HepG2 (cell line): Measurements from ENCODE around the gene BHLHE23. TPM values are rescaled to one million over a fixed set of nuclear protein-coding genes. Genes with fewer than 3 reads are reported as not detected.

Experiments used
- ESRRA ChIP-seq: sonication (generic); formaldehyde crosslinking; IDR thresholded peaks from 2 replicates; pipeline ENCODE4 v1.5.1; 2020; ENCODE audit warnings: mild to moderate bottlenecking, low read depth, missing genetic modification reagents
- HCFC1 ChIP-seq: fragments of 150-350 bp; IDR thresholded peaks from 2 replicates; pipeline ENCODE4 v1.6.1; 2014; ENCODE audit warnings: low read depth, low read length
- HES4 ChIP-seq: sonication (generic); formaldehyde crosslinking; IDR thresholded peaks from 2 replicates; pipeline ENCODE4 v1.9.0; 2021; ENCODE audit warnings: mild to moderate bottlenecking, missing genetic modification reagents, borderline replicate concordance
- NFIB ChIP-seq: sonication (generic); formaldehyde crosslinking; IDR thresholded peaks from 2 replicates; pipeline ENCODE4 v1.9.0; 2021; ENCODE audit warnings: missing genetic modification reagents, mild to moderate bottlenecking, borderline replicate concordance
- PAX8 ChIP-seq: sonication (generic); formaldehyde crosslinking; IDR thresholded peaks from 2 replicates; pipeline ENCODE4 v1.8.0; 2022; ENCODE audit warnings: mild to moderate bottlenecking, missing genetic modification reagents, borderline replicate concordance
- PHF5A ChIP-seq: IDR thresholded peaks from one replicate; pipeline ENCODE4 v1.6.1; 2018; ENCODE audit warnings: low read depth, missing genetic modification reagents; ENCODE audit not compliant: unreplicated experiment
- RCOR2 ChIP-seq: IDR thresholded peaks from 2 replicates; pipeline ENCODE4 v1.6.1; 2016; ENCODE audit warnings: missing biosample characterization, missing genetic modification reagents
- SMAD1 ChIP-seq: sonication (generic); formaldehyde crosslinking; IDR thresholded peaks from 2 replicates; pipeline ENCODE4 v1.4.0; 2020; ENCODE audit warnings: missing genetic modification reagents, low read depth, mild to moderate bottlenecking, borderline replicate concordance
- STAT5B ChIP-seq: sonication (generic); formaldehyde crosslinking; IDR thresholded peaks from 2 replicates; pipeline ENCODE4 v1.4.0; 2020; ENCODE audit warnings: missing genetic modification reagents
- ZNF382 ChIP-seq: sonication (generic); formaldehyde crosslinking; IDR thresholded peaks from 2 replicates; pipeline ENCODE4 v1.5.0; 2020; ENCODE audit warnings: missing genetic modification reagents, mild to moderate bottlenecking, borderline replicate concordance
- ZNF549 ChIP-seq: sonication (generic); formaldehyde crosslinking; IDR thresholded peaks from 2 replicates; pipeline ENCODE4 v1.5.0; 2020; ENCODE audit warnings: missing genetic modification reagents
- ZNF598 ChIP-seq: sonication (generic); formaldehyde crosslinking; IDR thresholded peaks from 2 replicates; pipeline ENCODE4 v1.5.1; 2020; ENCODE audit warnings: mild to moderate bottlenecking, missing genetic modification reagents, borderline replicate concordance
- ZNF605 ChIP-seq: sonication (generic); formaldehyde crosslinking; IDR thresholded peaks from 2 replicates; pipeline ENCODE4 v1.8.0; 2022; ENCODE audit warnings: mild to moderate bottlenecking, missing genetic modification reagents
- ZNF83 ChIP-seq: sonication (generic); formaldehyde crosslinking; IDR thresholded peaks from 2 replicates; pipeline ENCODE4 v1.4.0; 2020; ENCODE audit warnings: missing genetic modification reagents, mild to moderate bottlenecking, borderline replicate concordance
- ZSCAN21 ChIP-seq: sonication (generic); formaldehyde crosslinking; IDR thresholded peaks from 2 replicates; pipeline ENCODE4 v1.8.0; 2022; ENCODE audit warnings: mild to moderate bottlenecking, missing genetic modification reagents, moderate library complexity, borderline replicate concordance
- polyA plus RNA-seq, 8 experiments: library from polyadenylated mRNA; depleted of rRNA in 3 of 8; stranded (reverse) in 7 of 8; unstranded in 1 of 8; fragments of >200 nt; fragmentation: Illumina TruSeq in 4 of 8; extraction: Trizol in 4 of 8; gene quantifications; 2 replicates each; pipeline versions ENCODE4 v1.2.1 to v1.2.3, GENCODE V29; 2011 to 2016; ENCODE audit warnings: low read depth in 4 of 8, missing spikeins in 1 of 8, mixed read lengths in 1 of 8; ENCODE audit not compliant: insufficient read depth in 1 of 8
- total RNA-seq, 5 experiments: library from RNA; depleted of rRNA; stranded (reverse); fragments of >200 nt; fragmentation: Illumina TruSeq; extraction: Trizol; gene quantifications; 2 replicates each; pipeline ENCODE4 v1.2.3, GENCODE V29; 2016; ENCODE audit warnings: low read depth in 1 of 5
- TF ChIP-seq, protein P1 (sequence below): sonication (generic); formaldehyde crosslinking; IDR thresholded peaks from 2 replicates; pipeline ENCODE4; 2020; ENCODE audit warnings: missing genetic modification reagents, mild to moderate bottlenecking, borderline replicate concordance
- TF ChIP-seq, protein P2 (sequence below): IDR thresholded peaks from 2 replicates; pipeline ENCODE4 v1.6.1; 2016; ENCODE audit warnings: low read depth
- TF ChIP-seq, protein P3 (sequence below): sonication (generic); formaldehyde crosslinking; IDR thresholded peaks from 2 replicates; pipeline ENCODE4 v1.4.0; 2020; ENCODE audit warnings: missing genetic modification reagents

BHLHE23 gene
- total and polyA plus RNA-seq, 2 of the 13 experiments (the other 11 are each of a cell fraction or from before 2014, with no cell fraction given) = not detected

DNA sequence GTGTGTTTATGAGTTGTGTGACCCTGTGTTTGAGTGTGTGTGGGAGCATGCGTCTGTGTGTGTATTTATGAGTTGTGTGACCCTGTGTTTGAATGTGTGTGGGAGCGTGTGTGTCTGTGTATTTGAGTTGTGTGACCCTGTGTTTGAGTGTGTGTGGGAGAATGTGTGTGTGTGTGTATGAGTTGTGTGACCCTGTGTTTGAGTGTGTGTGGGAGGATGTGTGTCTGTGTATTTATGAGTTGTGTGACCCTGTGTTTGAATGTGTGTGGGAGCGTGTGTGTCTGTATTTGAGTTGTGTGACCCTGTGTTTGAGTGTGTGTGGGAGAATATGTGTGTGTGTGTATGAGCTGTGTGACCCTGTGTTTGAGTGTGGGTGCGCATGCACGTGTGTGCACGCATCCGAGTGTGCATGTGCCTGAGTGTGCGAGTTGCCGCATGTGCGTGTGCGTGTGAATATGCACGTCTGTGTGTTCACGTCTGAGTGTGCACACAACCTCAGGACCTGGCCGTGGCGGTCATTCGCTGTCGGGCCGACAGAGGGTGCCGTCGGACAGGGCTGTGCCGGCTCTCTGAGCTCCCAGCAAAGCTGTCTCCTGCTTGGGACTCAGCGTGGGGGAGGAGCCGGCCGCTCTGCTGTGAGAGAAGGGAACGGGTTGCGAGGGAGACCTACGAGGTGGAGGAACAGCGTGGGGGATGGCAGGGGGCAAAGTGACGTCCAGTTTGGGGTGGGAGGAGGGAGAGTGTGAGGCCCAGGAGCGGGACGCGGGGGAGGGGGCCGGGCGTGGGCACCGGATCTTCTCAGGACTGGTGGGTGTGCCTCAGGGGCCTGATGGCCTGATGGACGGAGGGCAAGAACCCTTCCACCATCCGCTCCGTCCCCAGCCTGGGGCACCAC is 34.6 kb downstream of the BHLHE23 start (continued):
- TF ChIP-seq ZNF549 (CRISPR knock-in tag) (no peak), ZNF382 (CRISPR knock-in tag) (no peak), HES4 (CRISPR knock-in tag) (no peak; the same call in 1 of the 2 replicates), STAT5B (CRISPR knock-in tag) (no peak), ZSCAN21 (peak; percentile 73; the same call in 1 of the 2 replicates), ZNF83 (CRISPR knock-in tag) (peak; percentile 64; the same call in 1 of the 2 replicates), PHF5A (CRISPR knock-in tag) (peak; percentile 72), ZNF605 (CRISPR knock-in tag) (no peak), RCOR2 (CRISPR knock-in tag) (no peak), PAX8 (CRISPR knock-in tag) (no peak), SMAD1 (CRISPR knock-in tag) (peak; percentile 83; the same call in 1 of the 2 replicates), HCFC1 (no peak), NFIB (CRISPR knock-in tag) (no peak), ZNF598 (CRISPR knock-in tag) (peak; percentile 66; the same call in 1 of the 2 replicates), ESRRA (CRISPR knock-in tag) (no peak)
- TF ChIP-seq, protein P1, sequence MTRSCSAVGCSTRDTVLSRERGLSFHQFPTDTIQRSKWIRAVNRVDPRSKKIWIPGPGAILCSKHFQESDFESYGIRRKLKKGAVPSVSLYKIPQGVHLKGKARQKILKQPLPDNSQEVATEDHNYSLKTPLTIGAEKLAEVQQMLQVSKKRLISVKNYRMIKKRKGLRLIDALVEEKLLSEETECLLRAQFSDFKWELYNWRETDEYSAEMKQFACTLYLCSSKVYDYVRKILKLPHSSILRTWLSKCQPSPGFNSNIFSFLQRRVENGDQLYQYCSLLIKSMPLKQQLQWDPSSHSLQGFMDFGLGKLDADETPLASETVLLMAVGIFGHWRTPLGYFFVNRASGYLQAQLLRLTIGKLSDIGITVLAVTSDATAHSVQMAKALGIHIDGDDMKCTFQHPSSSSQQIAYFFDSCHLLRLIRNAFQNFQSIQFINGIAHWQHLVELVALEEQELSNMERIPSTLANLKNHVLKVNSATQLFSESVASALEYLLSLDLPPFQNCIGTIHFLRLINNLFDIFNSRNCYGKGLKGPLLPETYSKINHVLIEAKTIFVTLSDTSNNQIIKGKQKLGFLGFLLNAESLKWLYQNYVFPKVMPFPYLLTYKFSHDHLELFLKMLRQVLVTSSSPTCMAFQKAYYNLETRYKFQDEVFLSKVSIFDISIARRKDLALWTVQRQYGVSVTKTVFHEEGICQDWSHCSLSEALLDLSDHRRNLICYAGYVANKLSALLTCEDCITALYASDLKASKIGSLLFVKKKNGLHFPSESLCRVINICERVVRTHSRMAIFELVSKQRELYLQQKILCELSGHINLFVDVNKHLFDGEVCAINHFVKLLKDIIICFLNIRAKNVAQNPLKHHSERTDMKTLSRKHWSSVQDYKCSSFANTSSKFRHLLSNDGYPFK (CRISPR knock-in tag) = 0 out of 2 replicates have a peak, but pooled peaks have one; percentile 61
- TF ChIP-seq, protein P2, sequence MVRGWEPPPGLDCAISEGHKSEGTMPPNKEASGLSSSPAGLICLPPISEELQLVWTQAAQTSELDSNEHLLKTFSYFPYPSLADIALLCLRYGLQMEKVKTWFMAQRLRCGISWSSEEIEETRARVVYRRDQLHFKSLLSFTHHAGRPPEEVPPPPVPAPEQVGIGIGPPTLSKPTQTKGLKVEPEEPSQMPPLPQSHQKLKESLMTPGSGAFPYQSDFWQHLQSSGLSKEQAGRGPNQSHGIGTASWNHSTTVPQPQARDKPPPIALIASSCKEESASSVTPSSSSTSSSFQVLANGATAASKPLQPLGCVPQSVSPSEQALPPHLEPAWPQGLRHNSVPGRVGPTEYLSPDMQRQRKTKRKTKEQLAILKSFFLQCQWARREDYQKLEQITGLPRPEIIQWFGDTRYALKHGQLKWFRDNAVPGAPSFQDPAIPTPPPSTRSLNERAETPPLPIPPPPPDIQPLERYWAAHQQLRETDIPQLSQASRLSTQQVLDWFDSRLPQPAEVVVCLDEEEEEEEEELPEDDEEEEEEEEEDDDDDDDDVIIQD (CRISPR knock-in tag) = no peak; the same call in 1 of the 2 replicates
- TF ChIP-seq, protein P3, sequence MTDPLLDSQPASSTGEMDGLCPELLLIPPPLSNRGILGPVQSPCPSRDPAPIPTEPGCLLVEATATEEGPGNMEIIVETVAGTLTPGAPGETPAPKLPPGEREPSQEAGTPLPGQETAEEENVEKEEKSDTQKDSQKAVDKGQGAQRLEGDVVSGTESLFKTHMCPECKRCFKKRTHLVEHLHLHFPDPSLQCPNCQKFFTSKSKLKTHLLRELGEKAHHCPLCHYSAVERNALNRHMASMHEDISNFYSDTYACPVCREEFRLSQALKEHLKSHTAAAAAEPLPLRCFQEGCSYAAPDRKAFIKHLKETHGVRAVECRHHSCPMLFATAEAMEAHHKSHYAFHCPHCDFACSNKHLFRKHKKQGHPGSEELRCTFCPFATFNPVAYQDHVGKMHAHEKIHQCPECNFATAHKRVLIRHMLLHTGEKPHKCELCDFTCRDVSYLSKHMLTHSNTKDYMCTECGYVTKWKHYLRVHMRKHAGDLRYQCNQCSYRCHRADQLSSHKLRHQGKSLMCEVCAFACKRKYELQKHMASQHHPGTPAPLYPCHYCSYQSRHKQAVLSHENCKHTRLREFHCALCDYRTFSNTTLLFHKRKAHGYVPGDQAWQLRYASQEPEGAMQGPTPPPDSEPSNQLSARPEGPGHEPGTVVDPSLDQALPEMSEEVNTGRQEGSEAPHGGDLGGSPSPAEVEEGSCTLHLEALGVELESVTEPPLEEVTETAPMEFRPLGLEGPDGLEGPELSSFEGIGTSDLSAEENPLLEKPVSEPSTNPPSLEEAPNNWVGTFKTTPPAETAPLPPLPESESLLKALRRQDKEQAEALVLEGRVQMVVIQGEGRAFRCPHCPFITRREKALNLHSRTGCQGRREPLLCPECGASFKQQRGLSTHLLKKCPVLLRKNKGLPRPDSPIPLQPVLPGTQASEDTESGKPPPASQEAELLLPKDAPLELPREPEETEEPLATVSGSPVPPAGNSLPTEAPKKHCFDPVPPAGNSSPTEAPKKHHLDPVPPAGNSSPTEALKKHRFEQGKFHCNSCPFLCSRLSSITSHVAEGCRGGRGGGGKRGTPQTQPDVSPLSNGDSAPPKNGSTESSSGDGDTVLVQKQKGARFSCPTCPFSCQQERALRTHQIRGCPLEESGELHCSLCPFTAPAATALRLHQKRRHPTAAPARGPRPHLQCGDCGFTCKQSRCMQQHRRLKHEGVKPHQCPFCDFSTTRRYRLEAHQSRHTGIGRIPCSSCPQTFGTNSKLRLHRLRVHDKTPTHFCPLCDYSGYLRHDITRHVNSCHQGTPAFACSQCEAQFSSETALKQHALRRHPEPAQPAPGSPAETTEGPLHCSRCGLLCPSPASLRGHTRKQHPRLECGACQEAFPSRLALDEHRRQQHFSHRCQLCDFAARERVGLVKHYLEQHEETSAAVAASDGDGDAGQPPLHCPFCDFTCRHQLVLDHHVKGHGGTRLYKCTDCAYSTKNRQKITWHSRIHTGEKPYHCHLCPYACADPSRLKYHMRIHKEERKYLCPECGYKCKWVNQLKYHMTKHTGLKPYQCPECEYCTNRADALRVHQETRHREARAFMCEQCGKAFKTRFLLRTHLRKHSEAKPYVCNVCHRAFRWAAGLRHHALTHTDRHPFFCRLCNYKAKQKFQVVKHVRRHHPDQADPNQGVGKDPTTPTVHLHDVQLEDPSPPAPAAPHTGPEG (CRISPR knock-in tag) = no peak
